Activated CD4-positive, alpha-beta T cell treated with anti-CD3 and anti-CD28 coated beads, Interleukin-2, amount 10 ng/mL, durations not matched to agents 24 days and 14 days (primary cell): ENCODE results near the gene FBXO46. TPM values are rescaled to one million over a fixed set of nuclear protein-coding genes. Genes with fewer than 3 reads are reported as not detected.
A peak's percentile ranks its signal among the peaks of the same experiment; 100 is the strongest.
"Not testable (repeated sequence)": the region's sequence is repeated elsewhere in the genome, so short reads cannot be mapped to it uniquely, and the experiment has no call there.

ENCODE experiments used
- DNase-seq: peaks from one replicate; pipeline ENCODE4 v3.0.0; 2022
- H3K27ac Mint-ChIP-seq: one replicate; pipeline ENCODE4 v1.8.0; 2022; ENCODE audit warnings: mild to moderate bottlenecking, mixed read lengths
- H3K27me3 Mint-ChIP-seq: one replicate; pipeline ENCODE4 v1.8.0; 2022; ENCODE audit warnings: mixed read lengths
- H3K36me3 Mint-ChIP-seq: one replicate; pipeline ENCODE4 v1.8.0; 2022; ENCODE audit warnings: low read depth, mild to moderate bottlenecking, mixed read lengths
- H3K4me1 Mint-ChIP-seq: one replicate; pipeline ENCODE4 v1.8.0; 2021; ENCODE audit warnings: mixed read lengths
- H3K4me3 Mint-ChIP-seq: one replicate; pipeline ENCODE4 v1.8.0; 2022; ENCODE audit warnings: mild to moderate bottlenecking, moderate library complexity, mixed read lengths
- H3K9me3 Mint-ChIP-seq: one replicate; pipeline ENCODE4 v1.8.0; 2021; ENCODE audit warnings: mixed read lengths
- intact Hi-C: fragments of 100-400 bp; cut with micrococcal nuclease; formaldehyde crosslinking; loops from one replicate; pipeline ENCODE4 v1.15.1; 2023
- total RNA-seq: library from RNA; stranded (reverse); gene quantifications from 2 replicates; pipeline ENCODE4 v1.2.3, GENCODE V29; 2022

The FBXO46 gene
- total RNA-seq, 1 donor from 2014 or later: 34.7 TPM

DNA sequence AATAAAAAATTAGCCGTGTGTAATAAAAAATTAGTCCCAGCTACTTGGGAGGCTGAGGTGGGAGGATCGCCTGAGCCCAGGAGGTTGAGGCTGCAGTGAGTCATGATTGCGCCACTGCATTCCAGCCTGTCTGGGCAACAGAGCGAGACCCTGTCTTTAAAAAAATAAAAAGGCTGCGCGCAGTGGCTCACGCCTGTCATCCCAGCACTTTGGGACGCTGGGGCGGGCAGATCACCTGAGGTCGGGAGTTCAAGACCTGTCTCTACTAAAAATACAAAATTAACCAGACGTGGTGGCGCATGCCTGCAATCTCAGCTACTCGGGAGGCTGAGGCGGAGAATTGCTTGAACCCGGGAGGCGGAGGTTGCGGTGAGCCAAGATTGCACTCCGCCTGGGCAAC is 2.0 kb downstream of the FBXO46 start:
- Mint-ChIP-seq H3K36me3 (peaks cover 12% of the 10 kb centered on the region), H3K4me1 (peaks cover 25% of the 10 kb centered on the region)
- DNase-seq, H3K27ac Mint-ChIP-seq, intact Hi-C loops, H3K9me3 Mint-ChIP-seq, H3K27me3 Mint-ChIP-seq, H3K4me3 Mint-ChIP-seq: not testable (repeated sequence)

DNA sequence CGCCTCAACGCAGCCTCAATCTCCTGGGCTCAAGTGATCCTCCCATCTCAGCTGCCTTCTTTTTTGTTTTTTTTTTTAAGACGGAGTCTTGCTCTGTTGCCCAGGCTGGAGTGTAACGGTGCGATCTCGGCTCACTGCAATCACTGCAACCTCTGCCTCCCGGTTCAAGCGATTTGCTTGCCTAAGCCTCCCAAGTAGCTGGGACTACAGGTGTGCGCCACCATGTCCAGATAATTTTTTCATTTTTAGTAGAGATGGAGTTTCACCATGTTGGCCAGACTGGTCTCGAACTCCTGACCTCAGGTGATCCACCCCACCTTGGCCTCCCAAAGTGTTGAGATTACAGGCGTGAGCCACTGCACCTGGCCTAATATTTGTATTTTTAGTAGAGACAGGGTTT is 10.6 kb downstream of the FBXO46 start:
- peaks cover 40% of the 10 kb centered on the region for H3K36me3 Mint-ChIP-seq
- intact Hi-C loops, H3K27me3 Mint-ChIP-seq, DNase-seq, H3K9me3 Mint-ChIP-seq, H3K27ac Mint-ChIP-seq, H3K4me3 Mint-ChIP-seq: not testable (repeated sequence)
- H3K4me1 Mint-ChIP-seq: peaks cover 30% of the 10 kb centered on the region

DNA sequence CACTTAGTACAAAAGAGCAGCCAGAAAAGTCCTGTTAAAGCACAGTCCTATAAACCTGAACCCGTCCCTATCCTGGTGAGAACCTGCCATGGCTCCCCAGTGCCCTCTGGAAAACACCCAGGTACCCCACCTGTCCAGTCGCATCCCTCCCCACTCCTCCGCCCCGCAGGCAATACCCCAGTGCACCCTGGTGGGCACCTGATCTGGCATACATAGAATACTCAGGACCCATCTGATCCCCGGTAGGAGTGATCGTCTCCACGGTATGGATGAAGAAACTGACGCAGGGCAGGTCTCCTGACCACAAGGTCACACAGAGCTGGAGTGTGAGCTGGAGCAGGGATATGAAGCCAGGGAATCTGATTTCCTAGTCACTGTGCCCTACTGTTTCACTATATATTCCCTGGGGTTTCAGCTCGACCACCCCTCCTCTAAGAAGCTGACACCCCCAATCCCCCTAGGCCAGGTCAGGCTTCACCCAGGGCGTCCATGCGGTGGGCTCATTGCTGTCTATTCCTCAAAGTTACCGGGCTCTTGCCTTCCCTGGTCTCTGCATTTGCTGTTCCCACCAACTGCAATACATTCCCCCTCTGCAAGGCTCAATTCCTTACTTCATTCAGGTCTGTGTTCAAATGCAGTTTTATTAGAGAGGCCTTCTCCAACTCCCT is 12.6 kb downstream of the FBXO46 start:
- Mint-ChIP-seq H3K27ac (peak overlapping the region; percentile 97), H3K4me1 (peaks cover 33% of the 10 kb centered on the region), H3K9me3 (no peaks in the 10 kb centered on the region), H3K36me3 (peaks cover 41% of the 10 kb centered on the region), H3K27me3 (peaks cover 2% of the 10 kb centered on the region), H3K4me3 (peak overlapping the region; percentile 88)
- DNase-seq: no peak
- intact Hi-C loops: loop anchor here (1.0 kb wide), 5 partner anchors 12 to 168 kb away; partner anchors contain the start of genes FBXO46, IRF2BP1, OPA3 and QPCTL

DNA sequence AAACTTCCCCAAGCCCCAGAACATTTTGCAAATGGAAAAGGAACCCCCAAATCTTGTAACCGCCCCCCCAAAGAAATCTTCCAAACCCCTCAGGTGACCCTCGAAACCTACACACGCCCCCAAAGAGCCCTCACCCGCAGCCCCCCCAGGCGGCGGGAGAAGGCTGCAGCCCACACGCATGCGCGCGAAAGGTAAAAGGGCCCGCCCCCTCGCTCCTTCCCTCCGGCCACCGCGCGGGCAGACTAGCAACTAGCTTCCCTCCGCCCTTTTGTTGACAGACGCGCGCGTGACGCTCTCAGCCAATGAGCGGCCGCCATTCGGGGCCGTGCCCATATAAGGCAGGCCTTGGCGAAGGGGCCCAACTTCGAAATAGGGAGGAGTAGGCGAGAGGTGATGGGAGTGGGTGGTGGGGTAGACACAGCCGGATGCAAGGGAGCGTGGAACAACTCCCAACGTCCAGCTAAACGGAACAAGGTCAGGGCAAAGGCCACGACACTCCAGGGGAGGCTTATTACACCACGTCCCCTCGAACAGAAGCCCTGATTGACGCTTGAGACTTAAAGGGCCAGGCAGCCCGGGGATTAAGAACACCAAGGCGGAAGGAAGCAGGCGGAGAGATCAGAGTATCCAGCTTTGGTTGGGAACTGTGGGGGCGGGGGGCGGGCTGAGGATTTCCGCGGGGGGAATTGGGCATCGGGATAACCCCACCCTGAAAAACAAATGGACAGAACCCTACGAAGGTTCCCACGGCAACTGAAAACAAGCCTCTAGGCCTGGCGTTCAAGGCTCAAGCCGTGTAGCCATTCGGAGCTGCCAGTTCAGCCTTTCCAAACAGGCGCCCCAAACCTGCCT is 13.3 kb downstream of the FBXO46 start:
- H3K9me3 Mint-ChIP-seq: no peaks in the 10 kb centered on the region
- peak overlapping the region; percentile 97 for H3K27ac Mint-ChIP-seq
- peak; percentile 99 for DNase-seq
- H3K4me3 Mint-ChIP-seq: peak overlapping the region; percentile 88
- peaks cover 41% of the 10 kb centered on the region for H3K36me3 Mint-ChIP-seq
- intact Hi-C loops: loop anchor here (1.0 kb wide), 5 partner anchors 13 to 169 kb away; partner anchors contain the start of genes FBXO46, IRF2BP1, OPA3 and QPCTL
- H3K4me1 Mint-ChIP-seq: peaks cover 33% of the 10 kb centered on the region
- H3K27me3 Mint-ChIP-seq: peaks cover 2% of the 10 kb centered on the region

DNA sequence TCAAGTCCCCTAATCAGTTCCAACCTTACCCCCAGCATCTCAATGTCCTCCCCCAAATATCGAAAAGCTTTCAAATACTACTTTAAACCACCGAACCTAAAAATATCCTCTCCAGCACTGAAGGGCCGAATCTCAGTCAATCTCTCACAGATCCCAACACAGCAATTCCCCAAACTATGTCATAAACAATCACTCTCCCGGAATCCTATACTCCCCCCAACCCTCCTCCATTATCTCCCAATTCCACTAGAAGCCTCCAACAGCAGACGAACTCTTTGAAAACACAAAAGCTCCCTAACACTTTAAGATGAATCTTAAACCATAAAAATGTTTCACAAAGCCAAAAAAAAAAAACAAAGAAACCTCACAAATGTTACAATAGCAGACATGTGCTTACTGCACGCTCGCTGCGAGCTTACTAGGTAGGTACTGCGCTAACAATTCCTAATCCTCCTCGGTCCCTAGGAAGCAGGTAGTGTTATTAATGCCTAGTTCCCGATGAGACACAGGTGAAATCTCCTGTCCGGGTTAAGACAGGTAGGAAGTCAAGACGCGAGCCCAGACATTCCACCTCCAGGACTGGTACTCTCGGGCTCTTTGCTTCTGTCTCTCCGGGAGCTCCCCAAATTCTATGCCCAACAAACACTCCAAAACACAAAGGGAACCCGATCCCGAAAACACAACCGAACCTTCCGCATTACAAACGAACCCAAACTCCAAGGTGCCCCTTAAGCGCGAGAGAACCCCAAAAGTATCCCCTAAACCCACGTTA is 14.2 kb downstream of the FBXO46 start:
- peaks cover 33% of the 10 kb centered on the region for H3K4me1 Mint-ChIP-seq
- intact Hi-C loops: loop anchor here (1.0 kb wide), 5 partner anchors 14 to 170 kb away; partner anchors contain the start of genes FBXO46, IRF2BP1, OPA3 and QPCTL
- peak overlapping the region; percentile 97 for H3K27ac Mint-ChIP-seq
- H3K36me3 Mint-ChIP-seq: peaks cover 38% of the 10 kb centered on the region
- H3K27me3 Mint-ChIP-seq: peaks cover 2% of the 10 kb centered on the region
- H3K4me3 Mint-ChIP-seq: peak overlapping the region; percentile 88
- peak; percentile 79 for DNase-seq
- H3K9me3 Mint-ChIP-seq: no peaks in the 10 kb centered on the region

DNA sequence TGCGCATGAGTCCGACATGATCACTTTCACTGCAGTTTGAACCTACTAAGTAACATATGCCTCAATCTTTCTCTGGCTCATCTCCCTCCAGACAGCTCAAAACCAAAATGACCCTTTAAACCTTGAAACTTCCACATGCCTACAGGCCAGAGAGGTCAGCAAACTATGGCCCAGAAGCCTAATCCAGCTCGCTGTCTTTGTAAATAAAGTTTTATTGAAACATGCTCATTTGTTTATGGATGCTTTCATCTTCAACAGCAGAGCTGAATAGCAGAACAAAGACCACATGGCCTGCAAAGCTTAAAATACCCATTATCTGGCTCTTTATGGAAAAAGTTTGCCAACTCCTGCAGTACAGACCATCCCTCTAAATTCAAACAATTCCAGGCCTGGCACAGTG is 15.6 kb downstream of the FBXO46 start:
- Mint-ChIP-seq H3K27ac (no peak overlapping the region), H3K27me3 (peaks cover 2% of the 10 kb centered on the region), H3K4me3 (no peak overlapping the region), H3K36me3 (peaks cover 38% of the 10 kb centered on the region), H3K9me3 (no peaks in the 10 kb centered on the region), H3K4me1 (peaks cover 36% of the 10 kb centered on the region)
- no peak for DNase-seq
- intact Hi-C loops: no loop called here

DNA sequence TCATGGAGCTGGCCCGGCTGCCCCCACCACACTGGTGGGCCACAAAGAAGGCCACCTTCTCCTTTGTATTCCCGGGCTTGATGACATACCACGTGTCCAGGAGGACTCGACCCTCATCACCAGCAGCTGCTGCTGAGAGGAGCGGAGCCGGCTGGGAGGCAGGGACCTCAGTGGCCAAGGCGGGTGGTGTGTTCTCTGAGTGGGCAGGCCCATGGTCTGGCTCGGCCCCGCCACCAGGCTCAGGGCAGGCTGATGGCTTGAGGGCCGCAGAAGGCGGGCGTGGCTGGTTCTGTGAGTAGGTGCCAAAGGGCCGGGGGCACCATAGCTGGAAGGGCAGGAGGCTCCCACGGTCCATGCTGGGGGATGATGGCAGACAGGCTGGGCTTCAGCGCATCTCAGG is 17.6 kb downstream of the FBXO46 start:
- Mint-ChIP-seq H3K27me3 (peaks cover 2% of the 10 kb centered on the region), H3K36me3 (peaks cover 28% of the 10 kb centered on the region), H3K9me3 (no peaks in the 10 kb centered on the region), H3K4me3 (no peak overlapping the region), H3K27ac (no peak overlapping the region), H3K4me1 (peaks cover 27% of the 10 kb centered on the region)
- no peak for DNase-seq
- intact Hi-C loops: no loop called here

DNA sequence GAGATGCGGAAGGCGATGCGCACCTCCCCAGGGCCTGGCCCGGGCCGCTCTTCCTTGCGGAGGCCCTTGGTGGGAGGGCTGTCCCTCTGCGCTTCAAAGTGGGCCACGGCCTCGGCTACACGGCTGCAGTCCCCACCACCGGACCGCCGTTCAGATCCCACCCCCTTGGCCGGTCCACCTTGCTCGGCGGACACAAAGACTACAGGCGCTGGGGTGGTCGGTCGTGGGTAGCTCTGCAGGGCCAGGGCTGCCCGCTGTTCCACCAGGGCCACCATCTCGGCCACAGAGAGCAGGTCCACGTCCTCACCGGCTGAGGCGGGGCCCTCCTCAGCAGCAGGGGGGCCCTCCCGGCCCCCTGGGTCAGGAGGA is 18.0 kb downstream of the FBXO46 start:
- DNase-seq: no peak
- Mint-ChIP-seq H3K4me3 (no peak overlapping the region), H3K27ac (no peak overlapping the region), H3K27me3 (peaks cover 2% of the 10 kb centered on the region), H3K4me1 (peaks cover 23% of the 10 kb centered on the region), H3K9me3 (no peaks in the 10 kb centered on the region), H3K36me3 (peaks cover 27% of the 10 kb centered on the region)
- intact Hi-C loops: no loop called here

DNA sequence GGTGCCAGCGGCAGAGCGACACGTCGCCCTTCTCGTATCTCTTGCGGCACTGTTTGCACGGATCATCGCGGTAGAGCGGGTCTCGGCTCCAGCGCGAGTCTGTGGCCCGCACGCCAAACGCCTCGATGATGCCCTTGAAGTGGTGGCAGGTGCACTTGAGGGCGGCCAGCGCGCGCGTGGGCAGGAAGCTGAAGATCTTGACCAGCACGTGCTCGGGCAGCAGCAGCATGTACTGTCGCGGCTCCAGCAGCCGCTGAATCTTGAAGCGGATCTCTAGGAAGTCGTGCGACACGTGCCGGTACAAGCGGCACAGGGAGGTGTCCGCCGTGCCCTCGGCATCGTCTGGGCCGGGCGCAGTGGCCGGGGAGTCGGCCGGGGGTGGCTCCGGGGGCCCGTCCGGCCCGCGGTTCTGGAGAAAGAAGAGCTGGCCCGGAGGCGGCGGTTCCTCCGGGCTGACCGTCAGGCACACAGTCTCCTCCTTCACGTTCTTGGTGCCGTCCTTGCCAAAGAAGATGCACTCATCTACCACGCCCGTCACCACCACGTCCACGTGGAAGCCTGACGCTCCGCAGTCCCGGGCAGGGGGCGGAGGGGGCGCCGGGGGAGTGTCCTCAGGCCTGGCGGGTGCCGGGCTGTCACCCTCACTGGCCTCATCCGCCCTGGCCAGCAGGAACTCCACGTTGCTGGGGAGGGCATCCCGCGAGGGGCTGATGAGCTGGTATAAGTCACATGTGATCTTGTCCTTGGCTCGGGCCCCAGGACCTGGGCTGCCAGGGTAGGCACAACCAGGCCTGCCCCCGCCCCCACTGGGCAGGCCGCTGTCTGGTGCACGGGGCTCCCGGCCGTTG is 18.6 kb downstream of the FBXO46 start:
- intact Hi-C loops: no loop called here
- no peaks in the 10 kb centered on the region for H3K27me3 Mint-ChIP-seq
- peaks cover 19% of the 10 kb centered on the region for H3K4me1 Mint-ChIP-seq
- no peak overlapping the region for H3K27ac Mint-ChIP-seq
- DNase-seq: no peak
- H3K9me3 Mint-ChIP-seq: no peaks in the 10 kb centered on the region
- H3K36me3 Mint-ChIP-seq: peaks cover 23% of the 10 kb centered on the region
- no peak overlapping the region for H3K4me3 Mint-ChIP-seq

DNA sequence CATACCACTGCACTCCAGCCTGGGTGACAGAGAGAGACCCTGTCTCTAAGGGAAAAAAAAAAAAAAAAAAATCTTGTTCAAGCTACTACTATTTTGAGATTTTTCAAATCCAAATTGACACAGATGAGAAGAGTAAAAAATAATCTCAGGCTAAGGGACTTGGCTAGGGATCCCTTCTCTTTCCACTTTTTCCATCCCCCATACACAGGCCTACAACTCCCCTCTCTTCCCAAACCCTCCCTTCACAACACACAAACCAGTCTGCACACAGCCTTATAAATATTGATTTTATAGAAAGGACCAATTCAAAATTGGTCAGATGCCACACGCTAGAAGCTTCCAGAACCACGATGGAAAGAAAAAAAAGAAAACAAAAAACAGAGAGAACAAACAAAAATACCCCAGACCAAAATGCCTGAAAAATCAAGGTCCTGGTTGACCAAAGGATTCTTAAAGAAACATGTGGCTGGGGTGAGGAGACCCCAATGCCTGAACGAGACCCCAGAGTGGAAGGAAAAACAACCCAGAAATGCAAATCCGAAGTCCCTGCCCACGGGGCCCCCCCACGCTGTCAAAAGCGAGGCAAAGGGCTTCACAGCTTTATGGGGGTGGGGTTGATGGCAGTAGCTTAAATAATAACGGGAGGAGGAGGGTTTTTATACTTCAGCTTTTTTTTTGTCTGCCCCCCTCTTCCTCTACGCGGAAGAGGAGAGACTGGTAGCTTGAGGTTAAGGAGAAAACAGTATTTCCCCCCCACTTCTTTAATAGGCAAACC is 20.2 kb downstream of the FBXO46 start:
- Mint-ChIP-seq H3K4me1 (peaks cover 10% of the 10 kb centered on the region), H3K27ac (no peak overlapping the region), H3K27me3 (no peaks in the 10 kb centered on the region), H3K9me3 (no peaks in the 10 kb centered on the region), H3K4me3 (no peak overlapping the region), H3K36me3 (peaks cover 23% of the 10 kb centered on the region)
- DNase-seq: no peak
- intact Hi-C loops: no loop called here

DNA sequence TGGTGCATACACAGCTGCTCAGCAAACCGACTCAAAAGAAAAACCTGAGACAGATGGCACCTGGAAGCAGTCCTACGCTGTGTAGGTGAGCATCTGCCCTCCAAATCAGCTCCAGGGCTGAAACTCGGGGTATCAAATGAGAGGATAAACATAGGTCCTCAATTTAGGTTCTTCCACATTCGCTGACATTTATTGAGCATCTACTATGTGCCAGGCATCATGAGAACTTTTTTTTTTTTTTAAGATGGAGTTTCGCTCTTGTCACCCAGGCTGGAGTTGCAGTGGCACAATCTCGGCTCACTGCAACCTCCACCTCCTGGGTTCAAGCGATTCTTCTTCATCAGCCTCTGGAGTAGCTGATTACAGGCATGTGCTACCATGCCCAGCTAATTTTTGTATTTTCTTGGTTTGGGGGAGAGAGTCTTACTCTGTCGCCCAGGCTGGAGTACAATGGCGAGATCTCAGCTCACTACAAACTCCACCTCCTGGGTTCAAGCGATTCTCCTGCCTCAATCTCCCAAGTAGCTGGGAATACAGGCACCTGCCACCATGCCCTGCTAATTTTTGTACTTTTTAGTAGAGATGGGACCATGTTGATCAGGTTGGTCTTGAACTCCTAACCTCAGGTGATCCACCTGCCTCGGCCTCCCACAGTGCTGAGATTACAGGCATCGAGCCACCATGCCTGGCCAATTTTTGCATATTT is 24.8 kb downstream of the FBXO46 start:
- intact Hi-C loops: no loop called here

DNA sequence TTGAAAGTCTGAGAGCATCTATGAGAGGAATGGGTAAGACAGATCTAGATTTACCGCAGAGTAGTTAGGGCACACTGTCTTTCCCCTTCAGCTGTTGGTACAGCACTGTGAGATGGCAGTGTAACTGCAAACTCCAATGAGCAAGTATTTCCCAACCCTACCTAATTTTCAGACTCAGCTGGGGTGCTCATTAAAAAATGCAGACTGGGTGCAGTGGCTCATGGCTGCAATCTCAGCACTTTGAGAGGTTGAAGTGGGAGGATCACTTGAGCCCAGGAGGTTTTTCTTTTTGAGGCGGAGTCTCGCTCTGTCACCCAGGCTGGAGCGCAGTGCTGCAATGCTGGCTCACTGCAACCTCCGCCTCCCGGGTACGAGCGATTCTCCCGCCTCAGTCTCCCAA is 25.6 kb downstream of the FBXO46 start:
- Mint-ChIP-seq H3K27me3 (no peaks in the 10 kb centered on the region), H3K36me3 (peaks cover 29% of the 10 kb centered on the region)

More for the DNA sequence above, 24.8 kb downstream of the FBXO46 start:
- Mint-ChIP-seq H3K36me3 (peaks cover 34% of the 10 kb centered on the region), H3K4me3 (no peak overlapping the region), H3K27ac (no peak overlapping the region), H3K9me3 (no peaks in the 10 kb centered on the region), H3K27me3 (no peaks in the 10 kb centered on the region), H3K4me1 (peaks cover 6% of the 10 kb centered on the region)
- DNase-seq: no peak

More for the DNA sequence above, 25.6 kb downstream of the FBXO46 start:
- no peaks in the 10 kb centered on the region for H3K9me3 Mint-ChIP-seq
- H3K27ac Mint-ChIP-seq: no peak overlapping the region
- DNase-seq: no peak
- peaks cover 3% of the 10 kb centered on the region for H3K4me1 Mint-ChIP-seq
- intact Hi-C loops: no loop called here
- H3K4me3 Mint-ChIP-seq: no peak overlapping the region
